OCI-LY7 (cell line): ENCODE results near the gene PAPOLB.

Experiments
- CTCF ChIP-seq: fragments of 200-600 bp; sonication (generic); conservative IDR thresholded peaks from 2 replicates; pipeline ENCODE4 v1.5.1; 2014; ENCODE audit warnings: mild to moderate bottlenecking, antibody characterized with exemption, low read length, moderate library complexity, mixed read lengths
- EZH2phosphoT487 ChIP-seq: fragments of 200-600 bp; sonication (generic); IDR thresholded peaks from 2 replicates; pipeline ENCODE4 v1.6.1; 2018; ENCODE audit warnings: low read depth, borderline replicate concordance, mild to moderate bottlenecking, mixed run types, antibody characterized with exemption, low read length, moderate library complexity, mixed read lengths

GRCh38 chr7:4875391-4875790, 13.6 kb upstream of the PAPOLB start:
- TF ChIP-seq CTCF (no peak), EZH2phosphoT487 (no peak)
